HG02623 (cell line): Measurements from ENCODE around the gene C1QTNF5.

Experiments
- ATAC-seq: cut with Tn5 transposase; IDR thresholded peaks from one replicate; pipeline ENCODE4 v1.9.1; 2021; ENCODE audit warnings: moderate library complexity; ENCODE audit not compliant: unreplicated experiment

C1QTNF5 gene

DNA sequence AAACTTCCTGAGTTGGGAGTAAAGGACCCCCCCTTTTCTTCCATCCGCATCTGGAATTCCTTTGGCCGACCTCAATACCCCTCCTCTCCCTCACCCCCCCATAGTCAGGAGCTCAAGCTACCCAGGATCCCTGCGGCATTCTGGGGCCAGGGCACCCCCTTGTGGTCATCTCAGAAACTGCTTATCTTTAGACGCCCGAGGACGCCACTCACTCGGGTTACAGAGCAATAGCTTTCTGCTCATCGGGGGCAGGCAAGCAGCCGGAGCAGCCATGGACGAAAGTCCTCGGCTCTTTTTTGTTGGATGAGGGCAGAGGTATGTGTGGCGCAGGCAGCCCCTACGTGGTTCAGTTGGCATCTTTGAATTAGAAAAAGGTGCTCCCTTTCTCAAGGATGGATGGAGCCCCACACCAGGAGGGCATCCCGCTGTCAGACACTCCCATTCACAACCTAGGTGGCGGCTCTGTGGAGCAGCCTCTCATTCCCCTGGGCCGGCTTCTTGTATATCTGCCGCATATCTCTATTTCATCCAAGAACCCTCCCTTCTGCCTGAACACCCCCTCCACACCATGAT is 2.3 kb downstream of the C1QTNF5 start:
- no peak for ATAC-seq

DNA sequence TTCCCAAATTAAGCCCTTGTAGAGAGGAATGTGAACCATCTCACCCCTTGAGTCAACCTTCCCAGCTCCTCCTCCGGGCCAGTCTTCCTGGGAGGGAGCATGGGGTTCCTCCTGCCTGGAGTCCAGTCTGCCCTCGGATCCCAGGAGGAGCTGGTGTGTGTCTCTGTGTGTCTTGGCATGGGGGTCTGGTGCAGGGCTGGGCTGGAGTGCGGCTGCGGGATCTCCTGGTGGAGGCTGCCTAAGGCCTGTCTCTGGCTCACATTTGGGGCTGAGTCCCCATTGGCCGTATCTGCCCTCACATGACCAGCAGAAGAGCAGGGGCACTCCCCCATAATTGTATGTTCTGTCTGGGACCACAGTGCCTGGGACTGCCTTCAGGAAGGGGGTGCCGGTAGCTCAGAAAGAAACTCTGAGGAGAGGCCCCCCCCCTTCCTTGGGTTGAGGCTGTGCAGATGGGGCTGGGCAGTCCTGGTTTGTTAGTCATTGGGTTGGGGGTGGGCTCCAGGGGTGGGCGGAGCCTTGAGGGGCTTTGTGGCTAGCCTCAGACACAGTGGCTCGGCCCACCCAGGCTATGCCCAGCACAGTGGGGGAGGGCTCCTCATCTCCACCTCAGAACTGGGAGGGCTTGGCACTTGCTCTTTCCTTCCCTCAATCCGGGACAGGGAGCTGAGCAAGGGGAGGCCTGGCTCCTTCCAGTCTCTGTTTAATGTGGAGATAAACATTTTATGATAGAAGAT is 2.9 kb downstream of the C1QTNF5 start:
- no peak for ATAC-seq

DNA sequence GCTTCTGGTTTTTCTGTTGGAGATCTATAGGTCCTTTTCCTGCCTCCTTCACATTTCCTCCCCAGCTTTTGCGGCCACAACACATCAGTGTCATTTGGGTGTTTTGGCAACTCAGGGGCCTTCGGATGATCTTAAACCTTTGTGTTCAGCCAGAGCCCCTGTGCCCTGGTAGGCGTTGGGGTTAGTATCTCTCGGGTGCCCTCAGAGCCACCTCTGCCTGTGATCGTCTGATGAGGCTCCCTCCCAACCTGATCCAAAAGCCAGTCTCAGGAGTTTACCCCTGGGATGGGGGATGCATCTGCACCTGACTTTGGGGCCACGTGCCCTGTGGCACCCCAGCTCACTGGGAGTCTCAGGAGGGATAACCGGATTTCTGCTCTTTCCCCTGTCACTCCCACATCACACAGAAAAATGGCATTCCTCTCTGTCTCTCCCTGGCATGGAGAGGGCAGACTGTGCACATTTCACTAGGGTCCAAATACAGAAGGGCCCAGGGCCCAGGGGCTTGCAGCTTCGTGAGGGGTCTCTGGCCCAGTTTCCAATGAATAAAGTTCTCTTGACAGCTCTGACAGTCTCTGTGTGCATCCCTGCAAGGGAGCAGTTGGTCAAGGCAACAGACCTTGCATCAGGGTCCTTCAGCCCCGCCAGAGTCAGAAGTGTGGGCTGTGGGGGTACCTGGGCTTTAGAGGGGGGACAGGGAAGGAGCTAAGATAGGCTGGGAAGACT is 3.8 kb downstream of the C1QTNF5 start:
- no peak for ATAC-seq

DNA sequence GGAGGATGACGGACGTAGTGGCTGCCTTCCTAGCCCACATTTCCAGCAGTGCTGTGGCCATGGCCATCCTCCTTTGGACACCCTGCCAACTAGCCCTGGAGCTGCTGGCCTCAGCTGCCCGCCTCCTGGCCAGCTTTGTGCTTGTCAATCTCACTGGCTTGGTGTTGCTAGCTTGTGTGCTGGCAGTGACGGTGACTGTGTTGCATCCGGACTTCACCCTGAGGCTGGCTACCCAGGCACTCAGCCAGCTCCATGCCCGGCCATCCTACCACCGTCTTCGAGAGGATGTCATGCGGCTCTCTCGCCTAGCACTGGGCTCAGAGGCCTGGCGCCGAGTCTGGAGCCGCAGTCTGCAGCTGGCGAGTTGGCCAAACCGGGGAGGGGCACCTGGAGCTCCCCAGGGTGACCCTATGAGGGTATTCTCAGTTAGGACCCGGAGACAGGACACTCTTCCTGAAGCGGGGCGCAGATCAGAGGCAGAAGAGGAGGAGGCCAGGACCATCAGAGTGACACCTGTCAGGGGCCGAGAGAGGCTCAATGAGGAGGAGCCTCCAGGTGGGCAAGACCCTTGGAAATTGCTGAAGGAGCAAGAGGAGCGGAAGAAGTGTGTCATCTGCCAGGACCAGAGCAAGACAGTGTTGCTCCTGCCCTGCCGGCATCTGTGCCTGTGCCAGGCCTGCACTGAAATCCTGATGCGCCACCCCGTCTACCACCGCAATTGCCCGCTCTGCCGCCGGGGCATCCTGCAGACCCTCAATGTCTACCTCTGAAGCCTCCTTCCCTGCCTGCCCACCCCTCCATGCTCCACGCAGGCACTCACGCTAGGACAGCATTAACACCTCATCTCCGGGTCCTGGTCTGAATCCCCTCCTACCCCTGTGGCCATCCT is 4.8 kb downstream of the C1QTNF5 start:
- ATAC-seq, result no peak

DNA sequence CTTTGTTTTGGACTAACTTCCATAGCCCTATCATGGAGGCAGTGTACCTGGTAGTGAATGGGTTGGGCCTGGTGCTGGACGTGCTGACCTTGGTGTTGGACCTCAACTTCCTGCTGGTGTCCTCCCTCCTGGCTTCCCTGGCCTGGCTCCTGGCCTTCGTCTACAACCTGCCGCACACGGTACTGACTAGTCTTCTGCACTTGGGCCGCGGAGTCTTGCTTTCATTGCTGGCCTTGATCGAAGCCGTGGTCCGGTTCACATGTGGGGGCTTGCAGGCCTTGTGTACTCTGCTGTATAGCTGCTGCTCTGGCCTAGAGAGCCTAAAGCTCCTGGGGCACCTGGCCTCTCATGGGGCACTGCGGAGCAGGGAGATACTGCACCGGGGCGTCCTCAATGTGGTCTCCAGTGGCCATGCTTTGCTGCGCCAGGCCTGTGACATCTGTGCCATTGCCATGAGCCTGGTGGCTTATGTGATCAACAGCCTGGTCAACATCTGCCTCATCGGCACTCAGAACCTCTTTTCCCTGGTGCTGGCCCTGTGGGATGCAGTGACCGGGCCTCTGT is 5.5 kb downstream of the C1QTNF5 start:
- no peak for ATAC-seq

DNA sequence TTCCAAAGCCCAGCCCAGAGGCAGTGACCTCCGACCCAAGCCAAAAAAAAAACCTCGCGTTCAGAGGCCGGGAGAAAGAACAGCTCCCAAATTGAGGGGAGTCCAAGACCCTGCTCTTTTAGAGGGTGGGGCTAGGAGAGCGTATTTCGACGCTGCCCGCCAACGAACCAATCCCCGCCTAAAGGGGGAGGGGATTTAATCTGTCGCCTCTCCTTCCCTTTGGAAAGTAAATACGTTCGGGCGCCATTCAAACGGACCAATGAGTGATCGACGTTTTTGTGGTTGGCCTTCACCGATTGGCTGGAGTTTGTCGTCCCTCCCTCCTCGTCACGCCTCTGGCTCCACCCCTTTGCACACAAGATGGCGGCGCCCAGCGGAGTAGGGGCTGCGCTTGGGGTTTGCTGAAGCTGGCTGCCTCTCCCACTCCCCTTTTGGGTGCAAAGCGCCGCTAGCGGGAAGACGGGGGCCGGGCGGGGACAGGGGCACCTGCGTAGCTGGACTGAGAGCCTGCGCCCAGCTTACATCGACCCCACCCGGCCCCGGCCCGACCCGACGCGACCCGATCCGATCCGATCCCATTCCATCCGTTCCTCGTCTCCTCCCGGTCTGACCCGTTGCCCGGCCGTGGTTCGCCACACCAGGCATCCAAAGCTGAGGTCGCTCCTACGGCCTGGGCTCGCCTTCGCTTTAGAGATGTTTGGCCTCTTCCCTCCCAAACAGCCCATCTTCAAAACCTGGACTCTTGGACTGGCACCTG is 6.3 kb downstream of the C1QTNF5 start, which contains the start of gene RNF26:
TSS of gene RNF26 (plus strand) at position 354 of the 757 bp plus-strand sequence. CDS start 596 bp downstream, outside the sequence.
- peak; percentile 94 for ATAC-seq

DNA sequence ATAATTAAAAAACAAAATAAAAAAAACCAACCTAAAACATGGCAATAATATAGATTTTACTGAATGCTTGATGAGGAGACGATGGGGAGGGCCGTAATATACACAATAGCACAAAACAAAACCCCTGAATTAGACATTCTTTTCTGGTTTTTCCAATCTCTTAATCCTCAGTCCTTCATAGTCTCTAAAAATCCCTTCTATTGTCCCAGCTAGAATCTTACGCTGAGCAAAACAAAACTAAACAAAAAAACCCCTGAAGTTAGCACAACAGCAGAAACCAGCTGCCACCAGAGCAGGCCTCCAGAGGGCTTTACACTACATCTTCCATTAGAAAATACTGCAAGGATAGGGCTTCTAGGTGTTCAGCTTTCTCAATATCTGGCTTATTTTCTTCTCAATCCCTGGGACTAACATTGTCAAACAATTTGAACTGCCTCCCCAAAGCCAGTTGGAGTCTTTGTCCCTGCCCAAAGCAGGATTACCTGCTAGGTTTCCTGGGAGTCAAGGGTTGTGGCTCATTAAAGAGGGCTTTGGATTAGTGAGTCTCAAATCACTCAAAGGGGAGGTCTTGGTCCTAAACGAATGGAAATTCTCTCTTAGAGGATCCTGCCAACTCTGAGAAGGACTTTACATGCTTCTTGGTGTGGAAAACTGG is 8.4 kb downstream of the C1QTNF5 start:
- ATAC-seq, result no peak

DNA sequence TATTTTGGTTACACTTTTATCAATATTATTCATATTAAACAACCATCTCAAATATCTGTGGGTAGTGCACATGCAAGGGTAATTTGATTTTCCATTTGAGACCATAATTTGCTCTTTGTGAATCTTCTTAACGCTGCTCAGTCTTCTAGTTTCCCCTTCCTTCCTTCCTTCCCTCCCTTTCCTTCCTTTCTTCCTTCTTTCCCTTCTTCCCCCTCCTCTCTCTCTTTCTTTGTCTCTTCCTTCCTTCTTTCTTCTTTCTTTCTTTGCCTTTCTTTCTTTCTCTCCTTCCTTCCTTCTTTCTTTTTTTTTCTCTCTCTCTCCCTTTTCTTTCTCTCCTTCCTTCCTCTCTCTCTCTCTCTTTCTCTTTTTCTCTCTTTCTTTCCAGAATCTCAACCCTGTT is 10.4 kb downstream of the C1QTNF5 start:
- no peak for ATAC-seq

DNA sequence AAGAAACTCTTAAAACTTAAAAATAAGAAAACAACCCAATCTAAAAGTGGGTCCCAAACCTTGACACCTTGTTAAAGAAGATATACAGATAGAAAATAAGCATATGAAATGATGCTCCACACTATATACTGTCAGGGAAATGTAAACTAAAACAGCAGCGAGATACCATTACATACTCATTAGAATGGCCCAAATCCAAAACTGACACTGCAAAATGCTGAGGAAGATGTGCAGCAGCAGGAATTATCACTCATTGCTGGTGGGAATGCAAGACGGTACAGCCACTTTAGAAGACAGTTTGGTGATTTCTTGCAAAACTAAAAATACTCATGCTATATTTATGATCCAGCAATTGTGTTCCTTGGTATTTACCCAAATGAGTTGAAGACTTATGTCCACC is 11.4 kb downstream of the C1QTNF5 start:
- ATAC-seq, result no peak

DNA sequence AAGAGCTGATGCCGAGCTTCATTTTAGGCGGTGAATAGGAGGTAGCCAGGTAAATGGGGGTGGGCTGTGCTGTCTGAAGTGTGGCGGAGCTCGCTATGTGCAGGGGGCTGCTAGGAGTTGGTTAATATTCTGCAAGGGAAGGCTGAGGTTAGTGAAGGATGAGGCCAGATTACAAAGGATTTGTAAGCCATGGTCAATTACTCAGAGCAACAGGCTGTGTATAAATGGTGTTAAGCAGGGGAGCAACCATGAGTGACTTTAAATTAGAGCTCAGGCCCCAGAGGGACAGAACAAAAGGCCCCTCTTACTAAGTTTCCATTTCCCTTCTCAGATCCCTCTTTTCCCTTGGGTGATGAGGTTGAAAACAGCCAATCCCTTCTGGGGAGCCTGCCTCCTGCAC is 16.5 kb downstream of the C1QTNF5 start:
- ATAC-seq, result no peak

DNA sequence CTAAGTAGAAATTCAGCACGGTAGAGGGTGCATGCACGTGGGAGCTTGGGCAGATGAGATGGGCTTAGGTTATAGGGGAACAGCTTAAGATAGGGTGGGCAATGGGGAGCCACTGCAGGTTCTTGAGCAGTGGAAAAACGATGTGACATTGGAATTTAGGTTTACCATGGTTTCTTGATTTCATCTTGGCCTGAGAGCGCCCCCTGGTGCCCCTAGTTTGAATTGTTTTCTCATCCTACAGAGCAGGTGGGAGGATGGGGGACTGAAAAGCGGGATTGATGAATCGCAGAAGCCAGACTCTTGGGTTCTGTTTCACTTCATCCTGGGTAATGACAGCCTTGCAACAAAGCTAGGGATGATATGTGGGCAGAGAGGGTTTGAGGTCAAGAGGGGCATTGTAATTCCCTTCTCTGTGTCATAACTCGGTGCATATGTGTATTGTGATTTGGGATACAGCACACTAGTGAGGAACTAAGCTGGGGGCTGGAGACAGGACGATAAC is 17.1 kb downstream of the C1QTNF5 start:
- no peak for ATAC-seq

DNA sequence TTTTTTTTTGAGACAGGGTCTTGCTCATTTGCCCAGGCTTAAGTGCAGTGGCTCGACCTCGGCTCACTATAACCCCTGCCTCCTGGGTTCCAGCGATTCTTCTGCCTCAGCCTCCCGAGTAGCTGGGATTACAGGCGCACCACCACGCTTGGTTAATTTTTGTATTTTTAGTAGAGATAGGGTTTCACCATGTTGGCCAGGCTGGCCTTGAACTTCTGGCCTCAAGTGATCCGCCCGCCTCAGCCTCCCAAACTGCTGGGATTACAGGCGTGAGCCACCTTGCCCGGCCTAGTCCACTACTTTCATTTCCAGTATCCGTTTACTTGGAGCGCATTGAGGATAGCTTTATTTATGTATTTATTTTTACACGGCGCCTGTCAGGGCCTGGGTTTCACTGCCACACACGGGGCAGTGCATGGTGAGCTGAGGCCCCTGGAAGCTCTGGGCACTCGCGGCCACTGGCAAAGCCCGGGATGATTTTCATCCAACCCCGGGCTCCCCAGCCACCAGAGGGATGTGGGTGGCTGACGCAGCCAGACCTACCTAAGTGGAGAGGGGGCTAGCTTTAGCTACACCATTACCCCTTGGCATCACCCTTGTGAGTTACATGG is 17.7 kb downstream of the C1QTNF5 start:
- no peak for ATAC-seq

DNA sequence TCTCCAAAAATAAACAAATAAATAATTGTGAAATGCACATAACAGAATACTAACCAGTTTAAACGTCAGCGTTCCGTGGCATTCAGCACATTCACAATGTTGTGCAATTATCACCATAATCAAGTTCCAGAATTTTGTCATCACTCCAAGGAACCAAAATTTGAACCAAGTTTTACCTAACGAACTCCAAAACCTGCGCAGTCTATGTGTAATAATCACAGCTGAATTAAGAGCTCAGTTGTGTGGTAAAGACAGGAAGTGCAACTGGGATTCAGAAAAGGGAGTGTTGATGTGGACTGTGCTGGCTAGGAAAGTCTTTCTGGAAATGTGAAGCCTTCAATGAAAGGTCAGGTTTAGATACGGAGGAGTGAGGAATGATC is 18.3 kb downstream of the C1QTNF5 start:
- no peak for ATAC-seq

DNA sequence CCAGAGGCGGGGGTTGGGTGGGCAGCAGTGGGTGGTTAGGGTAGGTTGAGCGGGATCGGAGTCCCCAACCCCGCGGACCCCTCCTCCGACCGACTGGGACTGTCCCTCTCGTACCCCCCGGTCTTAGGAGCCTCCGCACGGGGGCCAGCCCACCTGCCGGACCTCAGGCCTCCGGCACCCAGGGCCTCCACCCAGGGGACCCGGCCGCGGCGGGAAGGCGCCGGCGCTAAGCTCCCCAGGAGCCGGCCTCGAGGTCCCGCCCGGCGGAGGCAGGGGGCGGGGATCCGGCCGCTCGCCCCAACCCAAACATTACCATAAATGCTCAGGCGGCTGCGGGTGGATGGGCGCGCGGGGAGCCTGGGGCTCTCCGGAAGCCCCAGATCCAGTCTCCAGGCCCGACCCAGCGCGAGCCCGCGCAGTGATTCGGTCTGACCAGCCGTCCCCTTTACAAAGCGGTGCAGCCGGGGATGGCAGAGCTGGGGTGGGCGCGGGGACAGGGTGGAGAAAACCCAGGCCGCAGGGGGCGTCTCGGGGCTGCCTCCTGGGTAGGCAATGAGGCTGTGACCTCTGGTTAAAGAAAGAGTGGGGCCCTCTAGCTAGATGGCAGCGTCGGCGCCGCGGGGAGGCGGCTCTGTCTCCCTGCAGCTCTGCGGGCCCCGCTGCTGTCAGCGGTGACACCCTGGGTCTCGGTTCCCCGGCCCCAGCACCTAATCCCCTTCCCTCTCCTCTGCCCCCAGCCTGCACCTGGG is 19.7 kb downstream of the C1QTNF5 start:
- peak; percentile 46 for ATAC-seq

DNA sequence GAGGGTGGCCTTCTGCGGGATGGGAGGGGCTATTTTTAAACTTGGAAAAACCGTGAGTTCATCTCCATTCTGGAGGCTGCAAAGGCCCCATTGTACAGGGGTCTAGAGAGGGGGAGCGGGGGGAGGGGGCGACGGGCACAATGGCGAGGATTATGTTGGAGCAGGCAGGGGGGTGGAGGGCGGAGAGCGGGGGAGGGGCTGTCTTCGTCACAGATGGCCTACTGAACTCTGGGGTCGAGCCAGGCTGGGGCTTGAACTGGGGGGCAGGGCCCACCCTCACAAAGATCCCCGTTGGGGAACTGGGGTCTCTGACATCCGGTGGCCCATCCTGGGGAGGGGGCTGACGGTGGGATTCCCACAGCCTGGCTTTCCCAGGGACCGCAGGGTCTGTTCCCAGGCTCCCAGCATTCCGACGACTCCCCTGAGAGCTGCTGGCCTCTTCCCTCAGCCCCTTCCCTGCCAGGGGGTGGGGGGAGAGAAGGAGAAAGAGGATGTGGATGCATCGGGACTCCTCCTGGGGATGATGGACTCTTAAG is 20.4 kb downstream of the C1QTNF5 start:
- ATAC-seq, result no peak

DNA sequence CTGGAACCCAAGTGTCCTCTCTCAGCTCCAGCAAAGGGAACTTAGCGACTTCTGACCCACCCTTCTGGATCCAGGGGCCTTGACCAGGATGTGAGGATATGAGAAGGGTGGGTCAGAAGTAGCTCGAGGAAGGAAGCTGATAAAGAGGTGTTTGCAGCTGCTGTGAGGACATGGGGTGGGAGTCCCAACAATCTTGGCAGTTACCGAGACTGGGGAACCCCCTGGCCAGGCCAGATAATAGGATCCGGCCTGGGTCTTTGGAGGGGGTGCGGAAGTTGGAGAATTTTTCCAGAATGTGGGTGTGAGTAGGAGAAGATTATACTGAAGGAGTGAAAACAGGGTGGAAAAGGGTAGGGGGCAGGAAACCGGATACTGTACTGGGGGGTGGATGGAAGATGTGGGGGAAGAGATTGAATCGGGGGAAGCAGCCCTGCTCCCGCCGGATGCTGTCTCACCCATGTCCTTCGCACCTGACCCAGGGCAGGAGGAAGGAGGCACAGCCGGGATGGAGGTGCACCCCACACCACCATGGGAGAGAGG is 20.9 kb downstream of the C1QTNF5 start:
- no peak for ATAC-seq

DNA sequence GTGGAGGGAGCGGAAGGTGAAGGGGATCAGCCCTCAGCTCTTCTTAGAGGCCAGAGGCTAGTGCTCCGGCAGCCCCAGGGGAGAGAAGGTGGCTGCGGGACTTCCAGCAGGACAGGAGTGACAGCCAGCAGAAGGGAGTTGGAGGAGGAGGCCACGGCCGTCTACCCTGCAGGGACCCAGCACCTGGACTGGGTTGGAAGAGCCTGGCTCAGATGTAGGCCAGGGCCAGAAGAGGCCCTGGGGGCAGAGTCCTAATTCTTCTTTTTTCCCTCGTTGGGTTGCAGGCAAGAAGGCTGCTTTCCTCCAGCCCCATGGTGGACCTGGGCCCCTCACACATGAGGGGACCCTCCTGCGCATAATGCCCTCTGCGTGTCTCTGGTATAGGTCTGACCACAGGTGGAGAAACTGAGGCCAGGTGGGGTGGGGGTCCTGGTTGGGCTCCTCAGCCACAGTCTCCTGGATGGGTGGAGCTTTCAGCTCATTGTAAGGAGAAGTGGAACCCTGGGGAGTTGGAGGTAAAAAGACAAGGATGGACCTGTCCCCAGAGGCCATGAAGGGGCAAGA is 21.5 kb downstream of the C1QTNF5 start:
- ATAC-seq, result no peak
